Spleen (tissue), 11 donors: ENCODE measurements around the gene SMIM28. TPM values are rescaled to one million over a fixed set of nuclear protein-coding genes. Genes with fewer than 3 reads are reported as not detected.

Experiments
- DNase-seq: peaks from one replicate; pipeline ENCODE4 v3.0.0-alpha.2; 2020
- H3K27ac ChIP-seq, 8 donors: fragments of 200-600 bp; sonication (generic) in 7 of 8; 1 replicate in 4 of 8; 2 replicates in 4 of 8; pipeline versions ENCODE4 v1.5.0 to v1.8.0; 2016 to 2021; ENCODE audit warnings: inconsistent platforms in 4 of 8, mild to moderate bottlenecking in 4 of 8, moderate library complexity in 1 of 8
- H3K27me3 ChIP-seq, 7 donors: fragments of 200-600 bp; sonication (generic) in 6 of 7; replicated peaks in 1 of 7; 1 replicate in 4 of 7; 2 replicates in 3 of 7; pipeline versions ENCODE4 v1.5.0 to v1.8.0; 2016 to 2021; ENCODE audit warnings: inconsistent platforms in 3 of 7, mild to moderate bottlenecking in 1 of 7
- H3K36me3 ChIP-seq, 6 donors: fragments of 200-600 bp; sonication (generic) in 5 of 6; 1 replicate in 4 of 6; 2 replicates in 2 of 6; pipeline versions ENCODE4 v1.5.0 to v1.8.0; 2016 to 2021; ENCODE audit warnings: inconsistent platforms in 2 of 6
- H3K4me1 ChIP-seq, 6 donors: fragments of 200-600 bp; sonication (generic) in 5 of 6; 1 replicate in 3 of 6; 2 replicates in 3 of 6; pipeline versions ENCODE4 v1.5.0 to v1.8.0; 2016 to 2021; ENCODE audit warnings: inconsistent platforms in 3 of 6
- H3K4me3 ChIP-seq, 8 donors: fragments of 200-600 bp; sonication (generic) in 7 of 8; 1 replicate in 4 of 8; 2 replicates in 4 of 8; pipeline versions ENCODE4 v1.5.0 to v1.8.0; 2016 to 2021; ENCODE audit warnings: inconsistent platforms in 4 of 8, mild to moderate bottlenecking in 4 of 8, moderate library complexity in 2 of 8
- H3K9me3 ChIP-seq, 8 donors: fragments of 200-600 bp; sonication (generic) in 7 of 8; 1 replicate in 4 of 8; 2 replicates in 4 of 8; pipeline versions ENCODE4 v1.5.0 to v1.8.0; 2016 to 2021; ENCODE audit warnings: inconsistent platforms in 4 of 8
- POLR2A ChIP-seq, 3 donors: fragments of 450-650 bp; IDR thresholded peaks; one replicate each; pipeline ENCODE4 v1.5.1; 2017; ENCODE audit warnings: antibody characterized with exemption in 3 of 3, mild to moderate bottlenecking in 1 of 3
- POLR2AphosphoS5 ChIP-seq, 3 donors: sonication (generic); formaldehyde crosslinking; IDR thresholded peaks; one replicate each; pipeline ENCODE4 v1.5.1; 2017; ENCODE audit warnings: antibody characterized with exemption in 3 of 3
- WGBS, 5 donors: extraction: QIAGEN DNeasy Blood & Tissue Kit in 3 of 5; methylation state at CpG; one replicate each; pipeline versions ENCODE4 v1.1.5 to v1.1.7; 2013 to 2018; 5-methylcytosine and 5-hydroxymethylcytosine counted together
- intact Hi-C: fragments of 100-400 bp; cut with DNase I; formaldehyde crosslinking; loops from one replicate; pipeline ENCODE4 v1.15.0; 2023; ENCODE audit warnings: low total_unique reads
- polyA plus RNA-seq, 3 donors: library from polyadenylated mRNA; stranded (reverse); fragments of 200-250 nt; gene quantifications; one replicate each; pipeline ENCODE4 v1.2.1, GENCODE V29; 2013
- total RNA-seq, 7 donors: library from RNA; depleted of rRNA in 3 of 7; stranded (reverse); fragments of >200 nt in 3 of 7; fragmentation: NEBNext Ultra II Directional in 4 of 7; extraction: Animal tissue kit (Norgen Biotek cat#: 25700) in 4 of 7; gene quantifications; one replicate each; pipeline versions ENCODE4 v1.1.0 to v1.2.1, GENCODE V29; 2016 to 2021
- TF ChIP-seq, protein P1 (sequence below), 11 experiments: fragments of 200-600 bp in 7 of 11; fragments of 450-650 bp in 4 of 11; sonication (generic) in 4 of 11; IDR thresholded peaks in 8 of 11; conservative IDR thresholded peaks in 3 of 11; 1 replicate in 7 of 11; 2 replicates in 4 of 11; pipeline versions ENCODE4 v1.4.0 to v1.8.0; 2016 to 2021; ENCODE audit warnings: antibody characterized with exemption in 11 of 11, inconsistent platforms in 4 of 11, mild to moderate bottlenecking in 1 of 11
- donor health status: healthy with polysubstance abuse.
- donor health status: DM: no; HTN: no; CAD: no; lungs with moderate emphysema.
- donor health status: DM: no; HTN: no; CAD: no.
- donor health status: Bipolar disorder and iron deficiency.
- donor health status: healthy.
- donor health status: DM: no; HTN: no; CAD: no.
- donor health status: DM: yes; HTN: yes; CAD: no.

Gene SMIM28
- total and polyA plus RNA-seq, 10 donors = not detected

- 90 to 96% (median 93%) methylated on average over 8 of the region's 8 CpGs for WGBS, 5 donors
- DNase-seq = no peak
- TF ChIP-seq POLR2A (IDR thresholded peaks at IDR 0.05) (no peak), POLR2AphosphoS5 (IDR thresholded peaks at IDR 0.05) (no peak)
- TF ChIP-seq, protein P1, sequence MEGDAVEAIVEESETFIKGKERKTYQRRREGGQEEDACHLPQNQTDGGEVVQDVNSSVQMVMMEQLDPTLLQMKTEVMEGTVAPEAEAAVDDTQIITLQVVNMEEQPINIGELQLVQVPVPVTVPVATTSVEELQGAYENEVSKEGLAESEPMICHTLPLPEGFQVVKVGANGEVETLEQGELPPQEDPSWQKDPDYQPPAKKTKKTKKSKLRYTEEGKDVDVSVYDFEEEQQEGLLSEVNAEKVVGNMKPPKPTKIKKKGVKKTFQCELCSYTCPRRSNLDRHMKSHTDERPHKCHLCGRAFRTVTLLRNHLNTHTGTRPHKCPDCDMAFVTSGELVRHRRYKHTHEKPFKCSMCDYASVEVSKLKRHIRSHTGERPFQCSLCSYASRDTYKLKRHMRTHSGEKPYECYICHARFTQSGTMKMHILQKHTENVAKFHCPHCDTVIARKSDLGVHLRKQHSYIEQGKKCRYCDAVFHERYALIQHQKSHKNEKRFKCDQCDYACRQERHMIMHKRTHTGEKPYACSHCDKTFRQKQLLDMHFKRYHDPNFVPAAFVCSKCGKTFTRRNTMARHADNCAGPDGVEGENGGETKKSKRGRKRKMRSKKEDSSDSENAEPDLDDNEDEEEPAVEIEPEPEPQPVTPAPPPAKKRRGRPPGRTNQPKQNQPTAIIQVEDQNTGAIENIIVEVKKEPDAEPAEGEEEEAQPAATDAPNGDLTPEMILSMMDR (IDR thresholded peaks at IDR 0.05 in 8 of 11, conservative IDR thresholded peaks at IDR 0.05 in 3 of 11) = no peak
- no peak overlapping the region for H3K27ac ChIP-seq
- H3K36me3 ChIP-seq = no peaks in the 10 kb centered on the region
- no peaks in the 10 kb centered on the region for H3K4me1 ChIP-seq
- no peaks in the 10 kb centered on the region for H3K9me3 ChIP-seq
- H3K27me3 ChIP-seq = peaks cover 0 to 11% (median 0%) of the 10 kb centered on the region in 7 donors
- H3K4me3 ChIP-seq = no peak overlapping the region
- intact Hi-C loops = no loop called here
Observed at GRCh38 chr6:138387577-138388368, 10.1 kb downstream of the SMIM28 start.

DNA sequence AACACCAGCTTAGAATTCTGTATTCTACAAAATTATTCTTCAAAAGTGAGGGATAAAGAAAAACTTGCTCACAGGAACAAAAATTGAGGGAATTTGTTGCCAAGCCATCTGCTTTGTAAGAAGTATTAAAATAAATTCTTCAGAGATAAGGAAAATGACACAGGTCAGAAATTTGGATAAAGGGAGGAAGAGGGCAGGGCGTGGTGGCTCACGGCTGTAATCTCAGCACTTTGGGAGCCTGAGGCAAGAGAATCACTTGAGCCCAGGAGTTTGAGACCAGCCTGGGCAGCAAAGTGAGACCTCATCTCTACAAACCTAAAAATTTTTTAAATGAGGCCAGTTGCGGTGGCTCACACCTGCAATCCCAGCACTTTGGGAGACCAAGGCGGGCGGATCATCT lies 11.8 kb downstream of the SMIM28 start:
- Histone ChIP-seq H3K27me3 (peaks cover 0 to 11% (median 0%) of the 10 kb centered on the region in 7 donors), H3K27ac (no peak overlapping the region), H3K9me3 (no peaks in the 10 kb centered on the region), H3K4me3 (no peak overlapping the region), H3K4me1 (peaks cover 0 to 8% (median 0%) of the 10 kb centered on the region in 6 donors), H3K36me3 (no peaks in the 10 kb centered on the region)
- no peak for TF ChIP-seq POLR2A (IDR thresholded peaks at IDR 0.05)
- TF ChIP-seq POLR2AphosphoS5 (IDR thresholded peaks at IDR 0.05) = no peak
- TF ChIP-seq, protein P1 (IDR thresholded peaks at IDR 0.05 in 8 of 11, conservative IDR thresholded peaks at IDR 0.05 in 3 of 11) = no peak
- no peak for DNase-seq
- intact Hi-C loops = no loop called here
- 85 to 94% (median 85%) methylated on average over 5 of the region's 5 CpGs for WGBS, 5 donors

DNA sequence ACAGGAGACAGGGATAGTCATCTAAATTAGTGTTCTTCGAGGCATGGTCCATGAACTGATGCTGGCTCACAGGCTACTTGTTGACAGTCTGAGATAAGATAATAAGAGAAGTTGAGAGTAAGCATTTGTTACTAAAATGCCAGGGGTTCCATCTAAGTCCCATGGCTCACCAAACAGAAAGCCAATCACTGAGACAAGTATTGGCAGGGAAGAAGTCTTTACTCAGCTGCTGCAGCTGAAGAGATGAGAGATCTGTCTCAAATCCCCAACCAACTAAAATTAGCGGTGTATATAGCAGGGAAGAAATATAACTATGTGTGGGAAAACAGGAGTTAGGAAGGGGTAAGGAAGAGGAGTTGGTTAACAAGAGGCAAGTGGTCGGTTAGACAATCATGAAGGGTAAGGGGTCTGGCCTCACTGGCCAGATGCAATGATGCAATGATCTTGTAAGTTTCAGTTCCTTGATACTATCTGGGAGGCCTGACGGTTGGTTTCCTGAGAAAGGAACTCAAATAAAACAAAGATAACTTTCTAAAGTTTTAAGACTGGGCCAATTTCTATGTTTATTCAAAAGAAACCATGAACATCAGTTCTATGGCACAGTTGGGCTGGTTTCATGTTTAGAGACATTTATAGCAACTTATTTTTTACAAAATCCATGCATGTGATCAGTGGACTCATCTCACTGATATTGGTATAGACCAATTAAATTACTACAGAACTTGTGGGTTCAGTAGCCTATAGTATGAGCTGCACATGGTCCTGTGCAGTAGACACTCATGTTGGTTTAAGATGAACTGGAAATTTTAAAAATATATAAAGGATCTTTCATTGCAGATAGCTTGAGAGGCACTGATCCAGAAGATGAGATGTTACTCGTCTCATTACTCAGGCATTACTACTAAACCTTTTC lies 16.4 kb downstream of the SMIM28 start:
- intact Hi-C loops = no loop called here
- 60 to 71% (median 65%) methylated on average over 5 of the region's 5 CpGs for WGBS, 5 donors
- no peak for DNase-seq
- TF ChIP-seq POLR2A (IDR thresholded peaks at IDR 0.05) = no peak
- no peak for TF ChIP-seq POLR2AphosphoS5 (IDR thresholded peaks at IDR 0.05)
- H3K4me3 ChIP-seq = no peak overlapping the region
- H3K27me3 ChIP-seq = peaks cover 0 to 7% (median 0%) of the 10 kb centered on the region in 7 donors
- peaks cover 0 to 8% (median 0%) of the 10 kb centered on the region in 6 donors for H3K4me1 ChIP-seq
- H3K27ac ChIP-seq = peak overlapping the region in 1 of 8 donors; percentile 45
- no peaks in the 10 kb centered on the region for H3K9me3 ChIP-seq
- H3K36me3 ChIP-seq = no peaks in the 10 kb centered on the region

DNA sequence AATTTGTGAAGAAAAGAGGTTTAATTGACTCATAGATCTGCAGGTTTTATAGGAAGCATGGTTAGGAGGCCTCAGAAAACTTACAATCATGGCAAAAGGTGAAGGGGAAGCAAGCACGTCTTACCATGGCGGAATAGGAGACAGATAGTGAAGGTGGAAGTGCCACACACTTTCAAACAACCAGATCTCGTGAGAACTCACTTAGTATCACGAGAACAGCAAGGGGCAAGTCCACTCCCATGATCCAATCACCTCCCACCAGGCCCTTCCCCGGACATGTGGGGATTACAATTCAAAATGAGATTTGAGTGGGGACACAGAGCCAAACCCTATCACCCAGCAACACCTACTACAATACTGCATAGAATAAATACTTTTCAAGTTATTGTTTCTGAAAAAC lies 19.0 kb downstream of the SMIM28 start:
- no peak overlapping the region for H3K27ac ChIP-seq
- H3K27me3 ChIP-seq = no peaks in the 10 kb centered on the region
- no peak for DNase-seq
- H3K4me1 ChIP-seq = peaks cover 0 to 8% (median 0%) of the 10 kb centered on the region in 6 donors
- no peak overlapping the region for H3K4me3 ChIP-seq
- TF ChIP-seq POLR2AphosphoS5 (IDR thresholded peaks at IDR 0.05) = no peak
- no peak for TF ChIP-seq POLR2A (IDR thresholded peaks at IDR 0.05)
- TF ChIP-seq, protein P1 (IDR thresholded peaks at IDR 0.05 in 8 of 11, conservative IDR thresholded peaks at IDR 0.05 in 3 of 11) = no peak
- H3K9me3 ChIP-seq = no peaks in the 10 kb centered on the region
- H3K36me3 ChIP-seq = no peaks in the 10 kb centered on the region
- 84 to 89% (median 87%) methylated on average over 5 of the region's 5 CpGs for WGBS, 5 donors
- intact Hi-C loops = no loop called here
